Osteocyte (in vitro differentiated cells): ENCODE measurements around the gene KRT17. TPM values are rescaled to one million over a fixed set of nuclear protein-coding genes. Genes with fewer than 3 reads are reported as not detected.
"Not testable (repeated sequence)": the region's sequence is repeated elsewhere in the genome, so short reads cannot be mapped to it uniquely, and the experiment has no call there.

ENCODE experiments used
- DNase-seq: peaks from one replicate; pipeline ENCODE4 v3.0.0; 2021; ENCODE audit warnings: mixed read lengths; ENCODE audit not compliant: unreplicated experiment; ENCODE audit errors: extremely low spot score
- H3K27ac Mint-ChIP-seq: one replicate; pipeline ENCODE4 v1.8.0; 2021; ENCODE audit warnings: mild to moderate bottlenecking, mixed read lengths; ENCODE audit not compliant: unreplicated experiment
- H3K27me3 Mint-ChIP-seq: one replicate; pipeline ENCODE4 v1.8.0; 2021; ENCODE audit warnings: mixed read lengths; ENCODE audit not compliant: unreplicated experiment
- H3K36me3 Mint-ChIP-seq: one replicate; pipeline ENCODE4 v1.8.0; 2021; ENCODE audit warnings: mixed read lengths; ENCODE audit not compliant: unreplicated experiment
- H3K4me1 Mint-ChIP-seq: one replicate; pipeline ENCODE4 v1.8.0; 2021; ENCODE audit warnings: mixed read lengths; ENCODE audit not compliant: unreplicated experiment
- H3K4me3 Mint-ChIP-seq: one replicate; pipeline ENCODE4 v1.8.0; 2021; ENCODE audit warnings: mild to moderate bottlenecking, moderate library complexity, mixed read lengths; ENCODE audit not compliant: unreplicated experiment
- H3K9me3 Mint-ChIP-seq: one replicate; pipeline ENCODE4 v1.8.0; 2021; ENCODE audit warnings: mixed read lengths; ENCODE audit not compliant: unreplicated experiment
- CTCF ChIP-seq: fragments of 200-600 bp; sonication (generic); IDR thresholded peaks from 2 replicates; pipeline ENCODE4 v1.5.0; 2021; ENCODE audit warnings: antibody characterized with exemption, mild to moderate bottlenecking, moderate library complexity
- total RNA-seq: library from RNA; stranded (reverse); gene quantifications from 2 replicates; pipeline ENCODE4 v1.2.1, GENCODE V29; 2021

Gene KRT17
- total RNA-seq, 1 donor from 2014 or later, result 40.5 TPM

GRCh38 chr17:41578538-41578937 is 45.8 kb downstream of the KRT17 start:
- Mint-ChIP-seq H3K4me1 (peaks cover 13% of the 10 kb centered on the region), H3K36me3 (no peaks in the 10 kb centered on the region), H3K27me3 (peaks cover 15% of the 10 kb centered on the region), H3K27ac (no peak overlapping the region), H3K9me3 (no peaks in the 10 kb centered on the region), H3K4me3 (no peak overlapping the region)
- no peak for TF ChIP-seq CTCF
- DNase-seq, result no peak

GRCh38 chr17:41576740-41577139 is 47.6 kb downstream of the KRT17 start:
- H3K9me3 Mint-ChIP-seq, DNase-seq, H3K36me3 Mint-ChIP-seq, H3K4me3 Mint-ChIP-seq, H3K27ac Mint-ChIP-seq: not testable (repeated sequence)
- Mint-ChIP-seq H3K4me1 (peaks cover 13% of the 10 kb centered on the region), H3K27me3 (peaks cover 29% of the 10 kb centered on the region)

GRCh38 chr17:41575336-41575735 is 49.0 kb downstream of the KRT17 start:
- Mint-ChIP-seq H3K4me1 (peaks cover 4% of the 10 kb centered on the region), H3K9me3 (no peaks in the 10 kb centered on the region)

GRCh38 chr17:41571561-41572434 is 52.6 kb downstream of the KRT17 start, which contains the start of gene KRT9:
KRT9 (minus strand) TSS chr17:41572059; CDS start chr17:41571992, 67 bp downstream.
- no peaks in the 10 kb centered on the region for H3K9me3 Mint-ChIP-seq
- H3K27me3 Mint-ChIP-seq, result peaks cover 58% of the 10 kb centered on the region
- H3K4me1 Mint-ChIP-seq, result no peaks in the 10 kb centered on the region
- no peaks in the 10 kb centered on the region for H3K36me3 Mint-ChIP-seq
- H3K4me3 Mint-ChIP-seq, result no peak within 1 kb of the TSS
- H3K27ac Mint-ChIP-seq, result no peak within 1 kb of the TSS
- no peak for TF ChIP-seq CTCF
- DNase-seq, result no peak

More at GRCh38 chr17:41575336-41575735, 49.0 kb downstream of the KRT17 start:
- Mint-ChIP-seq H3K4me3 (no peak overlapping the region), H3K27ac (no peak overlapping the region), H3K27me3 (peaks cover 40% of the 10 kb centered on the region), H3K36me3 (no peaks in the 10 kb centered on the region)
- DNase-seq, result no peak
- TF ChIP-seq CTCF, result no peak

Other genes with a start within 250 kb of the KRT17 start
- not detected in 2 replicates for gene KRT34, start 242.3 kb downstream of the KRT17 start, total RNA-seq
- gene KRT31, start 227.0 kb downstream of the KRT17 start, total RNA-seq, result not detected in 2 replicates
- not detected in 2 replicates for gene KRT37, start 200.0 kb downstream of the KRT17 start, total RNA-seq
- gene KRT38, start 183.6 kb downstream of the KRT17 start, total RNA-seq, result not detected in 2 replicates
- not detected in 2 replicates for gene KRT32, start 157.2 kb downstream of the KRT17 start, total RNA-seq
- not detected in 2 replicates for gene KRT35, start 143.4 kb downstream of the KRT17 start, total RNA-seq
- gene KRT36, start 134.7 kb downstream of the KRT17 start, total RNA-seq, result not detected in 2 replicates
- gene KRT13, start 119.0 kb downstream of the KRT17 start, total RNA-seq, result not detected in 2 replicates
- gene KRT15, start 105.7 kb downstream of the KRT17 start, total RNA-seq, result not detected in 2 replicates
- 0.65 and 1.5 TPM in 2 replicates for gene KRT19, start 96.3 kb downstream of the KRT17 start, total RNA-seq
- 0.30 TPM in 1 of 2 replicates, not detected in the other for gene KRT9, start 52.5 kb downstream of the KRT17 start, total RNA-seq
- gene KRT14, start 37.7 kb downstream of the KRT17 start, total RNA-seq, result not detected in 2 replicates
- 1.3 and 1.4 TPM in 2 replicates for gene KRT16, start 11.8 kb downstream of the KRT17 start, total RNA-seq
- gene EIF1, start 64.3 kb upstream of the KRT17 start, total RNA-seq, result 1,019 and 1,057 TPM in 2 replicates
- not detected in 2 replicates for gene GAST, start 87.8 kb upstream of the KRT17 start, total RNA-seq
- gene HAP1, start 110.1 kb upstream of the KRT17 start, total RNA-seq, result 0.11 and 0.24 TPM in 2 replicates
- 79.8 and 92.6 TPM in 2 replicates for gene JUP, start 162.1 kb upstream of the KRT17 start, total RNA-seq
- gene P3H4, start 187.4 kb upstream of the KRT17 start, total RNA-seq, result 67.8 and 72.8 TPM in 2 replicates
- gene FKBP10, start 188.4 kb upstream of the KRT17 start, total RNA-seq, result 408 and 426 TPM in 2 replicates
- gene NT5C3B, start 211.7 kb upstream of the KRT17 start, total RNA-seq, result 58.9 and 63.6 TPM in 2 replicates
- not detected in 2 replicates for gene KLHL10, start 213.2 kb upstream of the KRT17 start, total RNA-seq
- 16.0 and 18.4 TPM in 2 replicates for gene KLHL11, start 240.8 kb upstream of the KRT17 start, total RNA-seq